HepG2 (cell line): ENCODE measurements around the gene B3GNT9. TPM values are rescaled to one million over a fixed set of nuclear protein-coding genes. Genes with fewer than 3 reads are reported as not detected.
A peak's percentile ranks its signal among the peaks of the same experiment; 100 is the strongest.

Experiments used
- ARNTL ChIP-seq: sonication (generic); formaldehyde crosslinking; IDR thresholded peaks from 2 replicates; pipeline ENCODE4 v1.4.0; 2020; ENCODE audit warnings: mild to moderate bottlenecking, missing genetic modification reagents
- BORCS8-MEF2B ChIP-seq: sonication (generic); formaldehyde crosslinking; IDR thresholded peaks from 2 replicates; pipeline ENCODE4 v1.8.0; 2022; ENCODE audit warnings: mild to moderate bottlenecking, missing genetic modification reagents
- ELF4 ChIP-seq: sonication (generic); formaldehyde crosslinking; IDR thresholded peaks from 2 replicates; pipeline ENCODE4 v1.5.0; 2020; ENCODE audit warnings: missing genetic modification reagents, mild to moderate bottlenecking, moderate library complexity, borderline replicate concordance
- FOXA1 ChIP-seq, 2 experiments: fragments of 450-650 bp in 1 of 2; sonication (generic) in 1 of 2; formaldehyde crosslinking in 1 of 2; IDR thresholded peaks; 2 replicates each; pipeline versions ENCODE4 v1.4.0 to v1.6.1; 2016 to 2020; ENCODE audit warnings: missing genetic modification reagents in 1 of 2
- GFI1 ChIP-seq: sonication (generic); formaldehyde crosslinking; IDR thresholded peaks from 2 replicates; pipeline ENCODE4 v1.5.0; 2020; ENCODE audit warnings: missing genetic modification reagents, mild to moderate bottlenecking, borderline replicate concordance
- LCORL ChIP-seq, 2 experiments: fragments of 450-650 bp in 1 of 2; sonication (generic) in 1 of 2; formaldehyde crosslinking in 1 of 2; IDR thresholded peaks; 2 replicates each; pipeline versions ENCODE4 v1.5.0 to v1.6.1; 2017 to 2020; ENCODE audit warnings: antibody characterized with exemption in 1 of 2, missing genetic modification reagents in 1 of 2
- MZF1 ChIP-seq: sonication (generic); formaldehyde crosslinking; IDR thresholded peaks from 2 replicates; pipeline ENCODE4 v1.8.1; 2023; ENCODE audit warnings: mild to moderate bottlenecking, missing genetic modification reagents, borderline replicate concordance
- SP4 ChIP-seq: sonication (generic); formaldehyde crosslinking; IDR thresholded peaks from 2 replicates; pipeline ENCODE4 v1.8.1; 2023; ENCODE audit warnings: mild to moderate bottlenecking, missing genetic modification reagents
- YEATS4 ChIP-seq: sonication (generic); formaldehyde crosslinking; IDR thresholded peaks from 2 replicates; pipeline ENCODE4 v1.4.0; 2020; ENCODE audit warnings: missing genetic modification reagents, borderline replicate concordance
- ZFYVE20 ChIP-seq: sonication (generic); formaldehyde crosslinking; IDR thresholded peaks from 2 replicates; pipeline ENCODE4 v1.8.0; 2023; ENCODE audit warnings: low read depth, mild to moderate bottlenecking, moderate library complexity, missing genetic modification reagents, borderline replicate concordance
- ZNF101 ChIP-seq: sonication (generic); formaldehyde crosslinking; IDR thresholded peaks from 2 replicates; pipeline ENCODE4 v1.4.0; 2020; ENCODE audit warnings: mild to moderate bottlenecking, low read depth, missing genetic modification reagents, borderline replicate concordance
- ZNF468 ChIP-seq: sonication (generic); formaldehyde crosslinking; IDR thresholded peaks from 2 replicates; pipeline ENCODE4 v1.8.0; 2022; ENCODE audit warnings: mild to moderate bottlenecking, moderate library complexity, missing genetic modification reagents
- ZNF496 ChIP-seq: sonication (generic); formaldehyde crosslinking; IDR thresholded peaks from 2 replicates; pipeline ENCODE4 v1.8.1; 2023; ENCODE audit warnings: mild to moderate bottlenecking, moderate library complexity, missing genetic modification reagents; ENCODE audit not compliant: insufficient replicate concordance
- ZNF572 ChIP-seq: sonication (generic); formaldehyde crosslinking; IDR thresholded peaks from 2 replicates; pipeline ENCODE4 v1.5.1; 2020; ENCODE audit warnings: mild to moderate bottlenecking, missing genetic modification reagents
- polyA plus RNA-seq, 8 experiments: library from polyadenylated mRNA; depleted of rRNA in 3 of 8; stranded (reverse) in 7 of 8; unstranded in 1 of 8; fragments of >200 nt; fragmentation: Illumina TruSeq in 4 of 8; extraction: Trizol in 4 of 8; gene quantifications; 2 replicates each; pipeline versions ENCODE4 v1.2.1 to v1.2.3, GENCODE V29; 2011 to 2016; ENCODE audit warnings: low read depth in 4 of 8, missing spikeins in 1 of 8, mixed read lengths in 1 of 8; ENCODE audit not compliant: insufficient read depth in 1 of 8
- total RNA-seq, 5 experiments: library from RNA; depleted of rRNA; stranded (reverse); fragments of >200 nt; fragmentation: Illumina TruSeq; extraction: Trizol; gene quantifications; 2 replicates each; pipeline ENCODE4 v1.2.3, GENCODE V29; 2016; ENCODE audit warnings: low read depth in 1 of 5
- TF ChIP-seq, protein P1 (sequence below): sonication (generic); formaldehyde crosslinking; IDR thresholded peaks from 2 replicates; pipeline ENCODE4 v1.5.1; 2020; ENCODE audit warnings: missing genetic modification reagents, mild to moderate bottlenecking, borderline replicate concordance
- TF ChIP-seq, protein P2 (sequence below): sonication (generic); formaldehyde crosslinking; IDR thresholded peaks from 2 replicates; pipeline ENCODE4 v1.4.0; 2020; ENCODE audit warnings: mild to moderate bottlenecking, missing genetic modification reagents
- TF ChIP-seq, protein P3 (sequence below), 2 experiments: sonication (generic) in 1 of 2; formaldehyde crosslinking in 1 of 2; IDR thresholded peaks; 2 replicates each; pipeline versions ENCODE4 v1.5.1 to v1.6.1; 2011 to 2020; ENCODE audit warnings: borderline replicate concordance in 1 of 2, low read depth in 1 of 2, low read length in 1 of 2, mild to moderate bottlenecking in 1 of 2, missing genetic modification reagents in 1 of 2, moderate library complexity in 1 of 2
- TF ChIP-seq, protein P4 (sequence below): IDR thresholded peaks from 2 replicates; pipeline ENCODE4 v1.6.1; 2016; ENCODE audit warnings: mild to moderate bottlenecking, missing biosample characterization, missing genetic modification reagents

Gene B3GNT9
- total and polyA plus RNA-seq, 2 of the 13 experiments (the other 11 are each of a cell fraction or from before 2014, with no cell fraction given), result 1.5 to 3.1 TPM

DNA sequence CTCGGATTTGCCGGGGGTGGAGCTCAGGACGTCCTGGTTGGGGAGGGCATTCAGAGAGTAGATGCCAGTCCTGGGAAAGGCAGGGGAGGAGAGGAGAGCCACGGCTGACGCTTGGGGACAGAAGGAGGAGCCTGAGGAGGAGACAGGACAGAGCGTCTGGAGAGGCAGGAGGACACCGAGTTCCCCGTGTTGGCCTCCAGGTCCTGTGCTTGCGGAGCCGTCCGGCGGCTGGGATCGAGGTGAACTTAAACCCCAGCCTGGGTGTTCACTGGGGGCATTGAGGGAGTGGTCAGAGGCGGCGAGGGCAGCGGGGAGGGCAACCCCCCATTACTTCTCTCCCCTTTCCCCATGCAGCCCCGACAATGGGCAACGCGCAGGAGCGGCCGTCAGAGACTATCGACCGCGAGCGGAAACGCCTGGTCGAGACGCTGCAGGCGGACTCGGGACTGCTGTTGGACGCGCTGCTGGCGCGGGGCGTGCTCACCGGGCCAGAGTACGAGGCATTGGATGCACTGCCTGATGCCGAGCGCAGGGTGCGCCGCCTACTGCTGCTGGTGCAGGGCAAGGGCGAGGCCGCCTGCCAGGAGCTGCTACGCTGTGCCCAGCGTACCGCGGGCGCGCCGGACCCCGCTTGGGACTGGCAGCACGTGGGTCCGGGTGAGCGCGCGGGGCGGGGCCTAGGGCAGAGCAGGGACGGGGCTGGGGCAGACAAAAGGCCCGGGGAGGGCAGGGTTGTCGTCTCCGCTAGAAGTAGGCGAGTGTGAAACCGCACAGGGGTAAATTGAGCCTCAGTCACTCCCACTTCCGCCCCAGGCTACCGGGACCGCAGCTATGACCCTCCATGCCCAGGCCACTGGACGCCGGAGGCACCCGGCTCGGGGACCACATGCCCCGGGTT, 23.3 kb upstream of the B3GNT9 start (continued):
- TF ChIP-seq, protein P1, sequence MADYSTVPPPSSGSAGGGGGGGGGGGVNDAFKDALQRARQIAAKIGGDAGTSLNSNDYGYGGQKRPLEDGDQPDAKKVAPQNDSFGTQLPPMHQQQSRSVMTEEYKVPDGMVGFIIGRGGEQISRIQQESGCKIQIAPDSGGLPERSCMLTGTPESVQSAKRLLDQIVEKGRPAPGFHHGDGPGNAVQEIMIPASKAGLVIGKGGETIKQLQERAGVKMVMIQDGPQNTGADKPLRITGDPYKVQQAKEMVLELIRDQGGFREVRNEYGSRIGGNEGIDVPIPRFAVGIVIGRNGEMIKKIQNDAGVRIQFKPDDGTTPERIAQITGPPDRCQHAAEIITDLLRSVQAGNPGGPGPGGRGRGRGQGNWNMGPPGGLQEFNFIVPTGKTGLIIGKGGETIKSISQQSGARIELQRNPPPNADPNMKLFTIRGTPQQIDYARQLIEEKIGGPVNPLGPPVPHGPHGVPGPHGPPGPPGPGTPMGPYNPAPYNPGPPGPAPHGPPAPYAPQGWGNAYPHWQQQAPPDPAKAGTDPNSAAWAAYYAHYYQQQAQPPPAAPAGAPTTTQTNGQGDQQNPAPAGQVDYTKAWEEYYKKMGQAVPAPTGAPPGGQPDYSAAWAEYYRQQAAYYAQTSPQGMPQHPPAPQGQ, result peak; percentile 92; the same call in 1 of the 2 replicates
- no peak for TF ChIP-seq ZNF101
- no peak for TF ChIP-seq ELF4 (CRISPR knock-in tag)
- peak; percentile 89 for TF ChIP-seq SP4
- no peak for TF ChIP-seq LCORL (IDR thresholded peaks at IDR 0.05)
- peak; percentile 93 for TF ChIP-seq LCORL (CRISPR knock-in tag; IDR thresholded peaks at IDR 0.05)
- TF ChIP-seq ZNF572 (CRISPR knock-in tag), result peak; percentile 81; the same call in 1 of the 2 replicates
- TF ChIP-seq GFI1 (CRISPR knock-in tag), result 0 out of 2 replicates have a peak, but pooled peaks have one; percentile 61
- TF ChIP-seq, protein P2, sequence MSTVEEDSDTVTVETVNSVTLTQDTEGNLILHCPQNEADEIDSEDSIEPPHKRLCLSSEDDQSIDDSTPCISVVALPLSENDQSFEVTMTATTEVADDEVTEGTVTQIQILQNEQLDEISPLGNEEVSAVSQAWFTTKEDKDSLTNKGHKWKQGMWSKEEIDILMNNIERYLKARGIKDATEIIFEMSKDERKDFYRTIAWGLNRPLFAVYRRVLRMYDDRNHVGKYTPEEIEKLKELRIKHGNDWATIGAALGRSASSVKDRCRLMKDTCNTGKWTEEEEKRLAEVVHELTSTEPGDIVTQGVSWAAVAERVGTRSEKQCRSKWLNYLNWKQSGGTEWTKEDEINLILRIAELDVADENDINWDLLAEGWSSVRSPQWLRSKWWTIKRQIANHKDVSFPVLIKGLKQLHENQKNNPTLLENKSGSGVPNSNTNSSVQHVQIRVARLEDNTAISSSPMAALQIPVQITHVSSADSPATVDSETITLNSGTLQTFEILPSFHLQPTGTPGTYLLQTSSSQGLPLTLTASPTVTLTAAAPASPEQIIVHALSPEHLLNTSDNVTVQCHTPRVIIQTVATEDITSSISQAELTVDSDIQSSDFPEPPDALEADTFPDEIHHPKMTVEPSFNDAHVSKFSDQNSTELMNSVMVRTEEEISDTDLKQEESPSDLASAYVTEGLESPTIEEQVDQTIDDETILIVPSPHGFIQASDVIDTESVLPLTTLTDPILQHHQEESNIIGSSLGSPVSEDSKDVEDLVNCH (CRISPR knock-in tag), result no peak
- TF ChIP-seq, protein P3, sequence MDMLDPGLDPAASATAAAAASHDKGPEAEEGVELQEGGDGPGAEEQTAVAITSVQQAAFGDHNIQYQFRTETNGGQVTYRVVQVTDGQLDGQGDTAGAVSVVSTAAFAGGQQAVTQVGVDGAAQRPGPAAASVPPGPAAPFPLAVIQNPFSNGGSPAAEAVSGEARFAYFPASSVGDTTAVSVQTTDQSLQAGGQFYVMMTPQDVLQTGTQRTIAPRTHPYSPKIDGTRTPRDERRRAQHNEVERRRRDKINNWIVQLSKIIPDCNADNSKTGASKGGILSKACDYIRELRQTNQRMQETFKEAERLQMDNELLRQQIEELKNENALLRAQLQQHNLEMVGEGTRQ (IDR thresholded peaks at IDR 0.05; ENCODE audit: low read depth, low read length), result no peak
- TF ChIP-seq, protein P3 (CRISPR knock-in tag; IDR thresholded peaks at IDR 0.05; ENCODE audit: borderline replicate concordance), result no peak
- peak; percentile 66; the same call in 1 of the 2 replicates for TF ChIP-seq YEATS4 (CRISPR knock-in tag)
- no peak for TF ChIP-seq ZNF496 (CRISPR knock-in tag)
- peak; percentile 88; the same call in 1 of the 2 replicates for TF ChIP-seq MZF1
- peak; percentile 88 for TF ChIP-seq ARNTL (CRISPR knock-in tag)
- TF ChIP-seq ZNF468 (CRISPR knock-in tag), result no peak; the same call in 1 of the 2 replicates
- TF ChIP-seq ZFYVE20, result peak; percentile 65; the same call in 1 of the 2 replicates
- TF ChIP-seq FOXA1 (IDR thresholded peaks at IDR 0.05), result no peak
- TF ChIP-seq FOXA1 (CRISPR knock-in tag; IDR thresholded peaks at IDR 0.05), result peak; percentile 29; the same call in 1 of the 2 replicates
- TF ChIP-seq, protein P4, sequence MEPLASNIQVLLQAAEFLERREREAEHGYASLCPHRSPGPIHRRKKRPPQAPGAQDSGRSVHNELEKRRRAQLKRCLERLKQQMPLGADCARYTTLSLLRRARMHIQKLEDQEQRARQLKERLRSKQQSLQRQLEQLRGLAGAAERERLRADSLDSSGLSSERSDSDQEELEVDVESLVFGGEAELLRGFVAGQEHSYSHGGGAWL (CRISPR knock-in tag), result peak; percentile 93
- TF ChIP-seq BORCS8-MEF2B, result peak; percentile 96
